Measurements from ENCODE around the gene VWA7. TPM values are rescaled to one million over a fixed set of nuclear protein-coding genes. Genes with fewer than 3 reads are reported as not detected.

Gene VWA7
- total RNA-seq, 2 experiments from 2014 or later: 5.2 to 5.7 TPM

- POLR2A ChIA-PET: interaction anchor here (4.9 kb wide), 1 partner anchor 31 kb away, joined by 57 read pairs; the partner anchor contains the start of genes CLIC1 and MSH5
- Mint-ChIP-seq H3K4me3 (no peak overlapping the region), H3K4me1 (peaks cover 27% of the 10 kb centered on the region), H3K27me3 (no peaks in the 10 kb centered on the region), H3K9me3 (no peaks in the 10 kb centered on the region), H3K27ac (no peak overlapping the region), H3K36me3 (peaks cover 23% of the 10 kb centered on the region)
- ATAC-seq (ENCODE audit: low read depth) (no peak), DNase-seq (no peak)
These were observed 8.5 kb downstream of the VWA7 start for GRCh38 chr6:31768363-31769257.

GRCh38 chr6:31767096-31767645 lies 10.0 kb downstream of the VWA7 start:
- H3K36me3 Mint-ChIP-seq: peaks cover 25% of the 10 kb centered on the region
- peaks cover 23% of the 10 kb centered on the region for H3K4me1 Mint-ChIP-seq
- H3K4me3 Mint-ChIP-seq: no peak overlapping the region
- DNase-seq: no peak
- no peaks in the 10 kb centered on the region for H3K9me3 Mint-ChIP-seq
- no peak for ATAC-seq (ENCODE audit: low read depth)
- H3K27me3 Mint-ChIP-seq: no peaks in the 10 kb centered on the region
- POLR2A ChIA-PET: interaction anchor here (0.7 kb wide), 1 partner anchor 28 kb away, joined by 4 read pairs; no protein-coding TSS in a partner anchor
- no peak overlapping the region for H3K27ac Mint-ChIP-seq

- Mint-ChIP-seq H3K9me3 (no peaks in the 10 kb centered on the region), H3K4me1 (peaks cover 22% of the 10 kb centered on the region), H3K27me3 (no peaks in the 10 kb centered on the region), H3K36me3 (peaks cover 25% of the 10 kb centered on the region), H3K4me3 (no peak overlapping the region), H3K27ac (no peak overlapping the region)
- POLR2A ChIA-PET: interaction anchor here (1.0 kb wide), 2 partner anchors 27 to 31 kb away, joined by 3 read pairs; partner anchors contain the start of gene MSH5
- ATAC-seq (ENCODE audit: low read depth) (no peak), DNase-seq (no peak)
These were observed 11.0 kb downstream of the VWA7 start for GRCh38 chr6:31765910-31766794.

GRCh38 chr6:31765559-31765909 lies 11.6 kb downstream of the VWA7 start:
- no peaks in the 10 kb centered on the region for H3K9me3 Mint-ChIP-seq
- POLR2A ChIA-PET: interaction anchor here (1.0 kb wide), 2 partner anchors 26 to 32 kb away, joined by 3 read pairs; partner anchors contain the start of gene MSH5
- DNase-seq (no peak), ATAC-seq (ENCODE audit: low read depth) (no peak)
- no peak overlapping the region for H3K4me3 Mint-ChIP-seq
- no peaks in the 10 kb centered on the region for H3K27me3 Mint-ChIP-seq
- H3K4me1 Mint-ChIP-seq: peaks cover 21% of the 10 kb centered on the region
- H3K36me3 Mint-ChIP-seq: peaks cover 29% of the 10 kb centered on the region
- H3K27ac Mint-ChIP-seq: no peak overlapping the region

GRCh38 chr6:31764198-31764597 lies 12.9 kb downstream of the VWA7 start:
- Mint-ChIP-seq H3K4me1 (peaks cover 18% of the 10 kb centered on the region), H3K27ac (no peak overlapping the region), H3K27me3 (no peaks in the 10 kb centered on the region), H3K4me3 (no peak overlapping the region), H3K36me3 (peaks cover 34% of the 10 kb centered on the region), H3K9me3 (no peaks in the 10 kb centered on the region)
- ATAC-seq (ENCODE audit: low read depth): no peak
- no peak for DNase-seq
- POLR2A ChIA-PET: interaction anchor here (0.5 to 1.3 kb wide), 4 partner anchors 25 to 65 kb away, joined by 3 read pairs; partner anchors contain the start of genes CLIC1 and MSH5

GRCh38 chr6:31763619-31763940 lies 13.5 kb downstream of the VWA7 start:
- no peaks in the 10 kb centered on the region for H3K27me3 Mint-ChIP-seq
- peak overlapping the region; percentile 67 for H3K27ac Mint-ChIP-seq
- peaks cover 34% of the 10 kb centered on the region for H3K36me3 Mint-ChIP-seq
- no peaks in the 10 kb centered on the region for H3K9me3 Mint-ChIP-seq
- H3K4me1 Mint-ChIP-seq: peaks cover 18% of the 10 kb centered on the region
- no peak overlapping the region for H3K4me3 Mint-ChIP-seq
- ATAC-seq (ENCODE audit: low read depth): no peak
- no peak for DNase-seq
- POLR2A ChIA-PET: interaction anchor here (1.3 kb wide), 2 partner anchors 27 to 34 kb away, joined by 3 read pairs; partner anchors contain the start of gene CLIC1

- Mint-ChIP-seq H3K4me1 (peaks cover 16% of the 10 kb centered on the region), H3K27me3 (no peaks in the 10 kb centered on the region), H3K4me3 (no peak overlapping the region), H3K9me3 (no peaks in the 10 kb centered on the region), H3K27ac (no peak overlapping the region), H3K36me3 (peaks cover 31% of the 10 kb centered on the region)
- POLR2A ChIA-PET: interaction anchor here (1.3 kb wide), 2 partner anchors 27 to 33 kb away, joined by 3 read pairs; partner anchors contain the start of gene CLIC1
- DNase-seq (no peak), ATAC-seq (ENCODE audit: low read depth) (no peak)
These were observed 14.1 kb downstream of the VWA7 start for GRCh38 chr6:31762878-31763618.

GRCh38 chr6:31762356-31762755 lies 14.8 kb downstream of the VWA7 start, which contains the start of gene SAPCD1:
TSS of gene SAPCD1 (plus strand) at chr6:31762656. CDS start at chr6:31763055, 399 bp downstream.
- POLR2A ChIA-PET: no interaction called here
- Mint-ChIP-seq H3K4me1 (peaks cover 13% of the 10 kb centered on the region), H3K27ac (peak within 1 kb of the TSS; percentile 67), H3K4me3 (no peak within 1 kb of the TSS), H3K27me3 (no peaks in the 10 kb centered on the region), H3K36me3 (peaks cover 26% of the 10 kb centered on the region), H3K9me3 (no peaks in the 10 kb centered on the region)
- ATAC-seq (ENCODE audit: low read depth) (no peak), DNase-seq (no peak)

GRCh38 chr6:31761343-31761742 lies 15.8 kb downstream of the VWA7 start:
- no peak overlapping the region for H3K4me3 Mint-ChIP-seq
- H3K36me3 Mint-ChIP-seq: peaks cover 24% of the 10 kb centered on the region
- H3K4me1 Mint-ChIP-seq: peaks cover 13% of the 10 kb centered on the region
- ATAC-seq (ENCODE audit: low read depth) (no peak), DNase-seq (no peak)
- POLR2A ChIA-PET: interaction anchor here (0.5 kb wide), 1 partner anchor 9 kb away, joined by 5 read pairs; no protein-coding TSS in a partner anchor
- H3K27ac Mint-ChIP-seq: no peak overlapping the region
- no peaks in the 10 kb centered on the region for H3K9me3 Mint-ChIP-seq
- no peaks in the 10 kb centered on the region for H3K27me3 Mint-ChIP-seq

GRCh38 chr6:31760790-31761189 lies 16.3 kb downstream of the VWA7 start:
- Mint-ChIP-seq H3K4me1 (peaks cover 13% of the 10 kb centered on the region), H3K27ac (peak overlapping the region; percentile 56), H3K27me3 (no peaks in the 10 kb centered on the region), H3K9me3 (no peaks in the 10 kb centered on the region), H3K36me3 (peaks cover 24% of the 10 kb centered on the region), H3K4me3 (no peak overlapping the region)
- POLR2A ChIA-PET: interaction anchor here (0.5 kb wide), 1 partner anchor 10 kb away, joined by 5 read pairs; no protein-coding TSS in a partner anchor
- ATAC-seq (ENCODE audit: low read depth) (no peak), DNase-seq (no peak)

GRCh38 chr6:31758281-31758680 lies 18.8 kb downstream of the VWA7 start:
- no peaks in the 10 kb centered on the region for H3K9me3 Mint-ChIP-seq
- POLR2A ChIA-PET: interaction anchor here (0.6 to 2.0 kb wide), 2 partner anchors 13 to 18 kb away, joined by 3 to 5 read pairs; partner anchors contain the start of gene MSH5
- DNase-seq: no peak
- ATAC-seq (ENCODE audit: low read depth): no peak
- peaks cover 7% of the 10 kb centered on the region for H3K4me1 Mint-ChIP-seq
- peaks cover 21% of the 10 kb centered on the region for H3K36me3 Mint-ChIP-seq
- H3K27me3 Mint-ChIP-seq: no peaks in the 10 kb centered on the region
- peak overlapping the region; percentile 53 for H3K27ac Mint-ChIP-seq
- no peak overlapping the region for H3K4me3 Mint-ChIP-seq

- Mint-ChIP-seq H3K4me3 (no peak overlapping the region), H3K36me3 (peaks cover 12% of the 10 kb centered on the region), H3K27me3 (no peaks in the 10 kb centered on the region), H3K4me1 (no peaks in the 10 kb centered on the region), H3K27ac (no peak overlapping the region), H3K9me3 (no peaks in the 10 kb centered on the region)
- DNase-seq (no peak), ATAC-seq (ENCODE audit: low read depth) (no peak)
- POLR2A ChIA-PET: interaction anchor here (1.1 to 2.4 kb wide), 2 partner anchors 12 to 30 kb away, joined by 8 to 13 read pairs; partner anchors contain the start of genes MPIG6B and MSH5
These were observed 24.3 kb downstream of the VWA7 start for GRCh38 chr6:31752739-31753319.
